ENCODE results near the gene CDC37L1.
A peak's percentile ranks its signal among the peaks of the same experiment; 100 is the strongest.
"Not testable (repeated sequence)": the region's sequence is repeated elsewhere in the genome, so short reads cannot be mapped to it uniquely, and the experiment has no call there.

The CDC37L1 gene

GRCh38 chr9:4717815-4718214, 38.4 kb downstream of the CDC37L1 start:
- DNase-seq = no peak

- no peak for DNase-seq
These were observed 39.5 kb downstream of the CDC37L1 start for GRCh38 chr9:4718911-4719310.

GRCh38 chr9:4721736-4722135, 42.4 kb downstream of the CDC37L1 start:
- no peak for DNase-seq

- DNase-seq = no peak
These were observed 46.5 kb downstream of the CDC37L1 start for GRCh38 chr9:4725706-4726442.

- DNase-seq = no peak
These were observed 48.2 kb downstream of the CDC37L1 start for GRCh38 chr9:4727593-4727992.

GRCh38 chr9:4732890-4733289, 53.5 kb downstream of the CDC37L1 start:
- no peak for DNase-seq

- DNase-seq = no peak
These were observed 54.8 kb downstream of the CDC37L1 start for GRCh38 chr9:4734150-4734549.

- DNase-seq = no peak
These were observed 59.7 kb downstream of the CDC37L1 start for GRCh38 chr9:4738866-4739586.

GRCh38 chr9:4739587-4740387, 60.4 kb downstream of the CDC37L1 start:
- no peak for DNase-seq

GRCh38 chr9:4740388-4740637, 60.9 kb downstream of the CDC37L1 start:
- DNase-seq = peak in 1 of 2 experiments; percentile 17

- peak; percentile 88 to 90 for DNase-seq
These were observed 61.4 kb downstream of the CDC37L1 start, which contains the start of gene AK3 for GRCh38 chr9:4740638-4741364. Gene AK3, minus strand, starts transcription at chr9:4741202. Its CDS starts 115 bp downstream, at chr9:4741087.

GRCh38 chr9:4741365-4742089, 62.2 kb downstream of the CDC37L1 start:
- DNase-seq = no peak

- no peak for DNase-seq
These were observed 62.9 kb downstream of the CDC37L1 start for GRCh38 chr9:4742246-4742645.

- no peak for DNase-seq
These were observed 63.9 kb downstream of the CDC37L1 start for GRCh38 chr9:4743131-4743875.

- DNase-seq = no peak
These were observed 67.1 kb downstream of the CDC37L1 start for GRCh38 chr9:4746278-4747030.

GRCh38 chr9:4748612-4749011, 69.2 kb downstream of the CDC37L1 start:
- no peak for DNase-seq

GRCh38 chr9:4750023-4750673, 70.8 kb downstream of the CDC37L1 start:
- peak in 1 of 2 experiments; percentile 35 for DNase-seq

GRCh38 chr9:4754530-4754929, 75.2 kb downstream of the CDC37L1 start:
- DNase-seq = not testable (repeated sequence)

GRCh38 chr9:4755026-4755609, 75.7 kb downstream of the CDC37L1 start:
- no peak for DNase-seq

- DNase-seq = no peak
These were observed 77.1 kb downstream of the CDC37L1 start for GRCh38 chr9:4756420-4756819.

Measured in NCI-H1930 (cell line).